HG02943 (cell line): Measurements from ENCODE around the gene ACMSD.
"Not testable (repeated sequence)": the region's sequence is repeated elsewhere in the genome, so short reads cannot be mapped to it uniquely, and the experiment has no call there.

Experiments
- ATAC-seq: cut with Tn5 transposase; IDR thresholded peaks from one replicate; pipeline ENCODE4 v1.9.1; 2021; ENCODE audit warnings: mild to moderate bottlenecking, low read depth, moderate library complexity; ENCODE audit not compliant: unreplicated experiment

Gene ACMSD

DNA sequence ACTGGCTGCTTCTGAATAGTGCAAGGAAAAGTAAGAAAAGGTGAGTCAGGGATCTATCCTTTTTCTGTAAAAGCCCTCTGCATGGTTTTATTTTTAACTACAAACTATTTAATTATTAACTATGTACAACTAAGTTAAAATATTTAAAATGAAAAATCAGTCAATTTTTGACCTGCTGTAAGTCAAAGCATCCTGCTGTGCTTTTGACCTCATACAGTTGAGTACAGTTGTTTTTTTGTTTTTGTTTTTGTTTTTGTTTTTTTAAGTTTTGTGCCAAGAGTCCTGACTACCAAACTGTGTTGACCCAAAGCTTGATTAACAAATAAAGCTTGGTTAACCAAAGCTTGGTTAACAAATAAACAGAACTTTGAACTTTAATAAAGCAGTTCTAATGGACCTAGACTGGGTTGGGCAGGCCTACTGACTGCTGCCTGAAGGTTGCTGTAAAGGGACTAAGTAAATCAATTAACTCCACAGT, at the start of gene ACMSD:
TSS of gene ACMSD (plus strand) at position 474 of the 478 bp plus-strand sequence. CDS start 67 bp downstream, outside the sequence.
- ATAC-seq, result no peak

DNA sequence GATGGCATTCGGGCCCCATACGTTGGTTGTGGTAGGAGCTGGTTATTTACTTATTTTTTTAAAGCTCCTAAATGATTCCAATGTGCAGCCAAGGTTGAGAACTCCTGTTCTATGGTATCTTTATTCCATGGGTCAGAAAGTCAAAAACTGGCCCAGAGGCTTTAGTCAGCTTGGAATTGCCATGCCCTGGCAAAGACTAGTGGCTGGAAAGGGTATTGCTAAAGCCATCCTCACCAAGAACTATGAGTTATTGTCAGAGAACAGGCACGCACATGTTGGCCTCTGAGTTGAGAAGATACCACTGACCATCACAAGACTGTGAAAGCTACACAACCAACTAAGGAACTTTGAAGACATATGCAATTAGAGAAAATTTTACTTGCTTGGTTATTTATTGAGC, 47.9 kb upstream of the ACMSD start:
- no peak for ATAC-seq

DNA sequence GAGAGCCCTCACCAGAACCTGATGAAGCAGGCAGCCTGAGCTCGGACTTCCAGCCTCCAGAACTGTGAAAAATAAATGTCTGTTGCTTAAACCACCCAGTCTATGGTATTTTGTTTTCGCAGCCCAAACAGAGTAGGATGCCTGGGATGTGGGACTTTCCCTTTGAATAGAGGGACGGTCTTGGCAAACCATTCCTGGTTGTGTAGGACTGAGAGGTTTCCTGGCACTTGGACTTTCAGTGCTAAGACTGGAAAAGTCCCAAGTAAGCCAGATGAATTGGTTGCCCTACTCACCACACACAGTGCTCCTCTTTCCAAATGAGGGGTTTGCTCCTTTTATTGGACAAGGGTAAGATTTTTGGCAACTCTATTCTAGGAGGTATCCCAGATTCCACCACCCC, 46.8 kb upstream of the ACMSD start:
- no peak for ATAC-seq

DNA sequence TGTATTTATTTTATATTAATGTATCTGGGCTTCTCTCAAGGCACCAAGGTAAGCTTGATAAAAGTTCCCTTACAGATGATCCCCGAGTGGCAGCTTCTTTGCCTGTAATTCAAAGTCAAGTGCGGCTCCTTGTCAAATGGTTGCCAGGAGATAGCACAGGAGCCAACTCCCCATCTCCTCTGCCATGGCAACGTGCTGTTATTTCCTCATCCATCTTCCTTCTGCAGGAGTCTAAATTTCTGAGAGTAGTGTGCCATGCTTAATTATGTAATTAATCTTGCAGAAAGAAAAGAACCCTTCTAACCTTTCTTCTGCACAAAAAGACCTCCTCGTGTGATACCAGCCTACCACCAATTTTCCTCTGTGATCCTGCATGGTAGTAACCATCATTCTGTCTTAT, 46.2 kb upstream of the ACMSD start:
- ATAC-seq, result no peak

DNA sequence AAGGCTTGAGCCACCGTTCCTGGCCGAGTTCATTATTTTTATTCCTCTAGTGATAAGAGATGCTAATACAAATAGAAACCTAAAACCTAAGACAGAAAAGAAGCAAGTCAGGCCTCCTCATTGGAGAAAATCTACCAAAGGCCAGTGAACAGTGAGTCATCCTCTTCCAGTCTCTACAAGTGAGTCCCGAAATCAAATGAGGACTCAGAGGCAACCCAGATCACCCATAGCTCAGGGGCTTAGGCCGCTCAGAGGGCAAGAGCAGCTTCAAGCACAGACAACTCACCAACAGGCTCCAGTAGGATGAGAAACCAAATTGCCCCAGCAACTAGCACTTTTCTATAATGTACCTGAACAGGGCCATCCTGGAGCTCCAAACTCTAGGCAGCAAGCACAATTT, 42.7 kb upstream of the ACMSD start:
- no peak for ATAC-seq

DNA sequence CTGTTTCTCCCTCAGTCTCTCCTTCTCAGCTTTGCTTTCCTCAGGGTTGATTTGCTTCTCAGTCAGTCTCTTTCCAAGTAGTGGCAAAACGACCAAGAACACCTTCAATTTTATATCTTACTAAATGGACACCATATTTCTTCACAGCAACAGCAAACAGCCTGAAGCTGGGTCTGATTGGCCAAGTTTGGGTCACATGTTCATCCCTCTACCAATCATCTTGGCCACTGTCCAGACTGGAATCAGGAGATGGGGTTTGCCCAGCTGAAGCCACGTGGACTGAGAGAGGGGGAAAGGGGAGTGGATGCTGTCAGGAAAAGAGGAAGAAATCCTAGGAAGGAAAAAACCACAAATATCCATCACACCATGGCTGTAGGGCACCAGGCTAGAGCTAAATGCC, 42.0 kb upstream of the ACMSD start:
- ATAC-seq, result no peak

DNA sequence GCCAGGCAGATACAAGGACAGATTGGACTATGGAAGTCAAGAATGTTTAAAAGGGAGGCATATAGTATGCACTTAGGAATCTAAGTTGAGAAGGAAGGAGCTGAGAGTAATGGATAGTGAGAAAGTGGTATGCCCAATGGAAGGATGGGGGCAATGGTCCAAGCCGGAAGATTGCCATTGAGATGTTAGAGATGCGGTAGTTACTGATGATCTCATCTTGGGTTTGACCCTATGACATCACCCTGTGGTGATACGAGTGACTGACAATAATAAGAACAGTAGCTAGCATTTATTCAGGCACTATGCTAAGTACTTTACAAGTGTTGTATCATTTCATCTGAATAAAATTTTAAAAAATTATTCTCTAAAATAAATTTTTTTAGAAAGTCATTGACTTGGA, 38.5 kb upstream of the ACMSD start:
- ATAC-seq, result no peak

DNA sequence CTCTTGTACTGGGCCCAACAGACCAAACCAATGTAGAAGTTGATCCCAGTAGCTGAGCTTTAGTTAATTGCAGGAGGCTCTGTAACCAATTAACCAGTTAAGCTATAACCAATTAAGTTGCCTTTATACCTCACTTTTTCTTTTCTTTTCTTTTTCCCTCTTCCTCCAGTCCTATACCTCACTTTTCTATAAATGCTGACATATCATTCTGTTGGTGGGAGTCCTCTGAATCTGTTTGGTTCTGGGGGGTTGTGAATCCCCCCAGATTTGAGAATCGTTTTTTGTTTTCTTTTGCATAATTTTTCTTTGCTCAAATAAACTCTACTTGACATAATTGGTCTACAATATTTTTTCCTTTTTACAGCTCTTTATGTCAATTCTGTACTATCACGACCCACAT, 38.1 kb upstream of the ACMSD start:
- ATAC-seq, result no peak

DNA sequence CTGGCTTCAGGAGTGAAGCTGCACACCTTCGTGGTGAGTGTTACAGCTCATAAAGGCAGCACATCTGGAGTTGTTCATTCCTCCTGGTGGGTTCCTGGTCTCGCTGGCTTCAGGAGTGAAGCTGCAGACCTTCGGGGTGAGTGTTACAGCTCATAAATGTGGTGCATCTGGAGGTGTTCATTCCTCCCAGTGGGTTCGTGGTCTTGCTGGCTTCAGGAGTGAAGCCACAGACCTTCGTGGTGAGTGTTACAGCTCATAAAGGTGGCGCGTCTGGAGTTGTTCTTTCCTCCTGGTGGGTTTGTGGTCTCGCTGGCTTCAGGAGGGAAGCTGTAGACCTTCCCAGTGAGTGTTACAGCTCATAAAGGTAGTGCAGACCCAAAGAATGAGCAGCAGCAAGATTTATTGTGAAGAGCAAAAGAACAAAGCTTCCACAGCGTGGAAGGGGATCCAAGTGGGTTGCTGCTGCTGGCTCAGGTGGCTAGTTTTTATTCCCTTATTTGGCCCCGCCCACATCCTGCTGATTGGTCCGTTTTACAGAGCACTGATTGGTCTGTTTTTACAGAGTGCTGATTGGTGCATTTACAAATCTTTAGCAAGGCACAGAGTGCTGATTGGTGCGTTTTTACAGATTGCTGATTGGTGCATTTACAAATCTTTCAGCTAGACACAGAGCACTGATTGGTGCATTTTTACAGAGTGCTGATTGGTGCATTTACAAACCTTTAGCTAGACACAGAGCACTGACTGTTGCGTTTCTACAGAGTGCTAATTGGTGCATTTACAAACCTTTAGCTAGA, 34.6 kb upstream of the ACMSD start:
- not testable (repeated sequence) for ATAC-seq

DNA sequence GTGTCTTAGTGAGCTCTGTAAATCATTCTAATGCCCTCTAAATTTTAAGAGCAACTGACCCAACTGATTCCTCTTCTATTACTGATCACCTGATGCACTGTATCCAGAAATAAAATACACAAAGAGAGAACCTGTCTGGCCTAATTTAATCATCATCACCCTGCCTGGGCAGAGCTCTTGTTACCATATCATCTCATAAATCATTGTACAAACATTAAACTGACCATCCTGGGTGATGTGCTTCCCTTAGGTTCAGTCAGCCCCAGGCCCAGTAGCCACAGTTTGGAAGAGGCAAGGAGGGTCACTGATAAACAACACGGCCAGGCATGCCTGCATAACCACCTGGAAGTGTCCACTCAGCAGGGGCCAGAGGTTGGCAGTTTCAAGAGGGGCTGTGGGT, 22.7 kb upstream of the ACMSD start:
- ATAC-seq, result no peak

DNA sequence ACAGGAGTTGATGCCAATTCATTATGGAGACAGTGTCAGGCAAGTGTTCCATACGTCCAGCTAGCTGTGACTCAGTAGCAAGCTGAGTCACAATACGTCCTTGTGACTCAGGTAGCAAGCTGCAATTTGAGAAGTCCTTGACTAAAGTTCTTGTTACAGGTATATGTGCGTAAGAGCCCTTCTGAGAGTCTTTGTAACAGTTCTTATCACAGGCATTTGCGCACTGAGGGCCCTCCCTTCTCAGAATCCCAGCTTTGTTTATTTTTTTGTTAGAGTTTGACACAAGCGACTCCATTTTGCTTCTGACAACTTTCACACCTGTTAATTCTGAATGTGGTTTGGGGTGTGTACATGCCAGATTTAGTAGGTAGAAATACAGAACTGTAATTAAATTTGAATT, 20.1 kb upstream of the ACMSD start:
- no peak for ATAC-seq

DNA sequence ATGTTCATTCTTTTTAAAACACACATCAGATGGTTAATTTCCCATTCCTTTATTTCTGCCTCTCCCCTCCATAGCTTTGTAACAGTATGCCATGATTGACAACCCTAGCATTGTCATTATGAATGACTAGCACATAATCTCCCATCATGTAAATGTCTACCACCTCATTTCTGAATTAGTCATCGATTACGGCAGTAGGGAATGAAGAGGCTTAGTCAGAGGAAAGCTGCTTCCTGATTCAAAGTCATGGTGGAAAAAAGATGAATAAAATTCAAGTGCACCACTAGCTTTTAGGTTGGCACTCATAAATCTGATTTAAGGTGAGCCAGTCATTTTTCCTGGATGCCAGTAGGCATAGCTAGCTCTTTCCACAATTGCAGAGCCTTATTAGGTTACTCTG, 19.1 kb upstream of the ACMSD start:
- no peak for ATAC-seq

DNA sequence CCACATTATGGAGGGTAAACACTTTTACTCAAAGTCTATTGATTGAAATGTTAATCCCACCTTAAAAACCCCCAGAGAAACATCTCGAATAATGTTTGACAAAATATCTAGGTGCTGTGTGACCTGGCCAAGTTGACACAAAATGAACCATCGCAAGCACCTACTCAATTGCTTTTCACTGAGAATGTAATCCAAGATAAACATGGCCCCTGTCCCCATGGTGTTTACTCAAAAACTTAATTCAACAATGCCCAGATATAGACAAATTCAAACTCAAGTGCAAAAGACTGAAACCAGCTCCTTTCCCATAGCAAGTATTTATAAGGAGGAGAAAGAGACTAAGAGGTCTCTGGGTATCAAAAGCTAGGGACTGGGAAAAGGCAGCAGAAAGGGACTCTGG, 15.0 kb upstream of the ACMSD start:
- no peak for ATAC-seq

DNA sequence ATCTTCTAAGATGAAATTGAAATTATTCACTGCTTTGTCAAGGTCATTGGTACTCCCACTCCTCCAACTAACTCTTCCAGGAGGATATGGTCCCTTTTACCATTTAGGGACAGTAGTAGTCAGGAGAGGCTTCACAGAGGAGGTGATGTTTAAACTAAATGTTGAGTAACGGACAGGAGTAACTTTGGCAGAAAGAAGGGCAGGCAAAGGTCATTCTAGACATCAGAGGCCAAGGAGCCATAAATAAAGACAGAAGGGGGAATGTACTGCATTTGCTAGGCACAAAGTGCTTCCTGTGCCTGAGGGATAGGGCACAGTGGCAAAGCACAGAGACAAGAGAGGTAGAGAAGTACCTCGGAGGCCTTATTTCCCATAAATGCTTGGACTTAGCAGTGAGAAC, 14.6 kb upstream of the ACMSD start:
- ATAC-seq, result no peak

DNA sequence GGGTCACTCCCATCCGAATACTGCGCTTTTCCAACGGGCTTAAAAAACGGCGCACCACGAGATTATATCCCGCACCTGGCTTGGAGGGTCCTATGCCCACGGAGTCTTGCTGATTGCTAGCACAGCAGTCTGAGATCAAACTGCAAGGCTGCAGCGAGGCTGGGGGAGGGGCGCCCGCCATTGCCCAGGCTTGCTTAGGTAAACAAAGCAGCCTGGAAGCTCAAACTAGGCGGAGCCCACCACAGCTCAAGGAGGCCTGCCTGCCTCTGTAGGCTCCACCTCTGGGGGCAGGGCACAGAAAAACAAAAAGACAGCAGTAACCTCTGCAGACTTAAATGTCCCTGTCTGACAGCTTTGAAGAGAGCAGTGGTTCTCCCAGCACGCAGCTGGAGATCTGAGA, 12.7 kb upstream of the ACMSD start:
- ATAC-seq, result not testable (repeated sequence)

DNA sequence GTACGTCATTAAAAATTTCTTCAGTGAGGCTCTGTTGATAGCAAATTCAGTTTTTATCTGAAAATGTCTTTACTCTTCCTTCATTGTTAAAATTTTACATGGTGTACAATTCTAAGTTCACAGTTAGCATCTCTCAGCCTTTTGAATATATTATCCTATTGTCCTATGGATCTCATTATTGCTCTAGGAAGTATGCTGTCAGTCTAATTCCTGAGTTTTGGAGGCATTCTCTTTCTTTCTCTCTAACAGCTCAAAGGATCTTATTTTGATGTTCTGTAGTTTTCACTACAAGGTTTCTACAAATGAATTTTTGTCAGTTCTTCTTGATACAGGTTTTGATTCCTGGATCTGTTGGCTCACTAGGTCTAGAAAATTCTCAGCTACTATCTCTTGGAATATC, 2.9 kb upstream of the ACMSD start:
- no peak for ATAC-seq

DNA sequence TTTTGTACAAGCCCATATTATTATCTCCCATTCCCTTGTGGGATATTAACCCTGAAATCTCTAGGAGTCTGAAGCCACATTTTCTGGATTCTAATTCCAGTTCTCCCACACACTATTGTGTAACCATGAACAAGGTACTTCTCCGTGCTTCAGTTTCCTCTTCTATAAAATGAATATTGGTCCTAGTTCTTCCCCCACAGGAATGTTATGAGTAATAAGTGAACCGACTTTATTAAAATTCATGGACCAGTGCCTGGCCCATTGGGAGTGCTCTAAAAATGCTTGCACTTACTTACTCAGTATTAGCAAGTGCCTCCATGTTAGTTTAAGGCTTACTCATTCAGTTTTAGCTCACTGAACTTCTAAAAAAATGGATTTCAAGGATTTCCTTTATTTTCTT, 1.4 kb upstream of the ACMSD start:
- no peak for ATAC-seq

DNA sequence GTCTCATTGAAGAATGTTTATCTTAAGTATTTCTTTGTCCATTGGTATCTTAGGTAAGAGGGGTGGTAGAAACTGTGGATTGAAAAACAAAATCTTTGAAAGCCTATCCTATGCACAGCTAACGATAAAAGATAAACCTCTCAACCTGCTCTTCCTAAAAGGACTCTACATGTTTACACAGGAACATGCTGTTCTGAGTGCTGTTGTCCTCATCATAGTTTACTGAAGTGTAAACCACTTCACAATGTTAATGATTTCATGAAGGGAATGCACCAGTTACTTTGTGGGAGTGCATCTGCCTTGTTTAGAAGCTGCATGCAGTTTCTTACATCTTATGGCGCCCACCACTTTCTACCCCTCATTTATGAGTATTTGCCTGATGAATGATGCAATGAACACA, 1.2 kb downstream of the ACMSD start:
- ATAC-seq, result no peak

DNA sequence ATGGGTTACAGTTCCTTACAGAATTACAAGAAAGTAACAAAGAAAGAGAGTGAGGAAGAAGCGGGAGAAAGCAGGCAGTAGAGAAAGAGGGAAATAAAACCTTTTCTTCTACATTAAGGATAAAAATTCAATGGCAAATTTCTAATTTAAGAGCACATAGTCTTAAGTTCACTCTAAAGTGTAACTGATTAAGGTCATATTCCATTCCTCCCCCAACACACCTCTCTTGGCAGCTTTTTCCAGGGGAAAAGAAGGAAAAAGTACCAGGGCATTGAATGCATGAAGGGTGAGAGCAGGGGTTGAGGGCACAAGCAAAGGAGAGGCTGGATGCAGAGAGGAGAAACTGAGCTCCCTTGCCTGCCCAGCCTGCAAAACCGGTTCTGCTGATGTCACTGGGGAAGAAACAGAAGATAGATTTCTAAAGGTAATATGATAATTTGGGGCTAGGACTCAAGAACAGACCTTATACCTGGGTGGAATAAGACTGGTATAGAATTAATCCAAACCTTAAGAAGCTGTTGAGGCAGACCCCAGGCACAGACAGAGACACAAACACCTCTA, 4.6 kb downstream of the ACMSD start:
- ATAC-seq, result no peak

DNA sequence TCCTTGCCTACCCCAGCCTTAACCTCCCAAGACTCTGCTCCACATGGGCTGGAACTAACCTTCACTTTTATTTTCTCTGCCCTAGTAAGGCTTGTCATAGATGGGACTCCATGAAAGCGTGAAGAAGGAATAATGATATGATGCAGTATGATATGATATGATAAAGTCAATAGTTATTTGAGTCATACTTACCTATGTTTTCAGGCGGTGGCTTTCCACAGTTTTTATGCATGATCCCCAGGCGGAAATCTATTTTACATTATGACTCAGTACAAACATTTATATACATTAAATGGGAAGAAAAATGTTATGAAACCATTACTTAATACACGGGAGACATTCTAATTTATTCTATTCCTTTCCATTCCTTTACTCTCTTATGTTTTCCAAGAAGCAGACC, 5.6 kb downstream of the ACMSD start:
- no peak for ATAC-seq

DNA sequence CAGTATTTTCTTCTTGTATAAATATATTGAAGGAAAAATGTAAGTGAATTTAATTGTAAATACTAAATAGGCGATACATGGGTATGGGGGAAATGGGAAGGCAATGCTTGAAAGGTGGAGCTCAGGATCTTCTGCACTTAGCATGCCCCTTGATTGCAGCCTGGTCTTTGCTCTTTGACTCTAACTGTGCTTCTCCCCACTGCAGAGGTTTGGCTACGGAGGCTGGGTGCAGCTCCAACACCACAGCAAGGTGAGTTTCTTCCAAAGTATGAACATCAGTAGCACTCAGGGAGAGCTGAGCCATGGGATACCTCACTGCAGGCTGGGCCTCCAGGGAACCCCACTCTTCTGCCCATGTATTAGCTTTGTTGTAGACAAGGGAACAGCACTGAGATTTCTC, 6.6 kb downstream of the ACMSD start:
- no peak for ATAC-seq

DNA sequence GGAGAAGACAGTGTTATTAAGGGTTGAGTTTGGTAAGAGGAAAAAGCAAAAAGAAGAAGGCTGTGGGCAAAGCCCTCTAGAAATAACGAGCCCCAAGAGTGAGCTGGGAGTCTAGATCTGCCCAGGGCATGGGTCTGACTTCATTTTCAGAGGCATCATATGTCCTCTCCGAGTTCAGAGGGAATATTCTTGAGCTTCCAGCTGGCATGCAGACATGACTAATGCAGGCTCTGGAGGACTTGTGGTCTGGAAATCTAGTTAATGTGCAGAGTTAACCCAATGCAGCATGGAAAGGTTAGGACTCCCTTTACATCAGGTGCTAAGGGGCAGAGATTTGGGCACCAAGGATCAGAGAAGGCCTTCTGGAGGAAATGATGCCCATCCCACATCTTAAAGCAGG, 7.3 kb downstream of the ACMSD start:
- ATAC-seq, result no peak
